ENCODE data around the gene PSMD11. TPM values are rescaled to one million over a fixed set of nuclear protein-coding genes. Genes with fewer than 3 reads are reported as not detected.

The PSMD11 gene
- total RNA-seq, 1 donor from 2014 or later: 95.0 TPM

- no peak for DNase-seq (ENCODE audit: low read depth)
Observed at GRCh38 chr17:32464374-32464773, 20.1 kb downstream of the PSMD11 start.

GRCh38 chr17:32467949-32468348 lies 23.6 kb downstream of the PSMD11 start:
- DNase-seq (ENCODE audit: low read depth): no peak

GRCh38 chr17:32470405-32471167 lies 26.3 kb downstream of the PSMD11 start:
- no peak for DNase-seq (ENCODE audit: low read depth)

- no peak for DNase-seq (ENCODE audit: low read depth)
Observed at GRCh38 chr17:32471652-32472051, 27.3 kb downstream of the PSMD11 start.

- no peak for DNase-seq (ENCODE audit: low read depth)
Observed at GRCh38 chr17:32475258-32475657, 30.9 kb downstream of the PSMD11 start.

GRCh38 chr17:32477220-32477619 lies 32.9 kb downstream of the PSMD11 start:
- DNase-seq (ENCODE audit: low read depth): no peak

- DNase-seq (ENCODE audit: low read depth): no peak
Observed at GRCh38 chr17:32479074-32479617, 34.8 kb downstream of the PSMD11 start.

- DNase-seq (ENCODE audit: low read depth): no peak
Observed at GRCh38 chr17:32481193-32481592, 36.9 kb downstream of the PSMD11 start.

- peak; percentile 63 for DNase-seq (ENCODE audit: low read depth)
Observed at GRCh38 chr17:32482568-32483320, 38.4 kb downstream of the PSMD11 start.

GRCh38 chr17:32483451-32484019 lies 39.2 kb downstream of the PSMD11 start:
- peak; percentile 88 for DNase-seq (ENCODE audit: low read depth)

GRCh38 chr17:32484041-32484461 lies 39.7 kb downstream of the PSMD11 start:
- DNase-seq (ENCODE audit: low read depth): no peak

- DNase-seq (ENCODE audit: low read depth): no peak
Observed at GRCh38 chr17:32484628-32485027, 40.3 kb downstream of the PSMD11 start.

- DNase-seq (ENCODE audit: low read depth): no peak
Observed at GRCh38 chr17:32485261-32486110, 41.2 kb downstream of the PSMD11 start.

- DNase-seq (ENCODE audit: low read depth): peak; percentile 89
Observed at GRCh38 chr17:32486111-32486700, 41.9 kb downstream of the PSMD11 start.

GRCh38 chr17:32486701-32487472 lies 42.6 kb downstream of the PSMD11 start, which contains the start of gene CDK5R1:
TSS of gene CDK5R1 (plus strand) at chr17:32486993. CDS start at chr17:32487621, 628 bp downstream.
- peak; percentile 76 for DNase-seq (ENCODE audit: low read depth)

- DNase-seq (ENCODE audit: low read depth): peak; percentile 40
Observed at GRCh38 chr17:32487473-32488176, 43.3 kb downstream of the PSMD11 start.

- no peak for DNase-seq (ENCODE audit: low read depth)
Observed at GRCh38 chr17:32488177-32488542, 43.9 kb downstream of the PSMD11 start.

- DNase-seq (ENCODE audit: low read depth): no peak
Observed at GRCh38 chr17:32488604-32489180, 44.4 kb downstream of the PSMD11 start.

All from myocyte (in vitro differentiated cells).